ENCODE results near the gene ESAM.

DNA sequence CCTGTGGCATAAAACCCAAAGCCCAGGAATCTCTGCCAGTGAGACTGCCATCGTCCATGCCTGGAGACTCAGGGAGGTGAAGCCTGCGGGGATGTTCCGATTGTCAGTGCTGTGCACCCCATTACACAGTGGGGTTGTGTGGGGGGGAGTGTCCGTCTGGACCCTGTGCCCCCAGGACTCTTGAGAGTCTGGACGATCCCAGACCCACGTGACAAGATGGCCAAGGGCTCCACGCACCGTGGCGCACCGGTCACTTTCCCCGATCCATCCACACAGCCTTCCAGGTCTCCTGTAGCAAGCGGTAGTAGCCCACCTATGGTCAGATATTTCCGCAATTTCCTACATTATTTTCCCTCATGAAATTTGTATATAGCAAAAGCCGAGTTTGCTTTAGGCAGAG lies 43.3 kb downstream of the ESAM start:
- no peak for TF ChIP-seq GATA3 (IDR thresholded peaks at IDR 0.05; ENCODE audit: low read depth, low read length)
- no peak for TF ChIP-seq GATA2 (IDR thresholded peaks at IDR 0.05; ENCODE audit: low read depth, low read length)
